ENCODE data around the gene NFIB. TPM values are rescaled to one million over a fixed set of nuclear protein-coding genes. Genes with fewer than 3 reads are reported as not detected.

Gene NFIB
- polyA plus RNA-seq, 3 donors, result not detected

DNA sequence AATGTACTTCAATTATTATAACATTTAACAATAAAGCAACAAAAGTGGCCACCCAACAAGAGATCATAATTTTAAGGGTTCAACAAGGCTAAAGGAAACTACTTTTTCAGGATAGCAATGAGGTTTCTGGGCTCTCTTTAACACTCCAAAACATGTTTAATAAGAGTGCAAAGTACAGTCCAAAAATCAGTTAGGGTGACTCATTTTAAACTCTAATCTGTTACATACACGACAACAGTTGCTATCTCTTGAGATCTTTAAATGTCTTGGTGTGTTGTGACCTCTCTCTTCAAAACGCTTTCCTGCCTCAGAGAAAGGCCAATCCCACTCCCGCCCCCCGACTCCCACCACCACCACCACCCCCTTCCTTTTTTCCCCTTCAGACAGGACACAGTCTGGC, 11.5 kb downstream of the NFIB start:
- H2AFZ ChIP-seq (ENCODE audit: insufficient read depth, low read depth, low read length, poor library complexity, severe bottlenecking), result no peak overlapping the region
- no peak overlapping the region for H3K27ac ChIP-seq (ENCODE audit: low read depth in 1 of 2, low read length in 2 of 2)
- TF ChIP-seq, protein P1, sequence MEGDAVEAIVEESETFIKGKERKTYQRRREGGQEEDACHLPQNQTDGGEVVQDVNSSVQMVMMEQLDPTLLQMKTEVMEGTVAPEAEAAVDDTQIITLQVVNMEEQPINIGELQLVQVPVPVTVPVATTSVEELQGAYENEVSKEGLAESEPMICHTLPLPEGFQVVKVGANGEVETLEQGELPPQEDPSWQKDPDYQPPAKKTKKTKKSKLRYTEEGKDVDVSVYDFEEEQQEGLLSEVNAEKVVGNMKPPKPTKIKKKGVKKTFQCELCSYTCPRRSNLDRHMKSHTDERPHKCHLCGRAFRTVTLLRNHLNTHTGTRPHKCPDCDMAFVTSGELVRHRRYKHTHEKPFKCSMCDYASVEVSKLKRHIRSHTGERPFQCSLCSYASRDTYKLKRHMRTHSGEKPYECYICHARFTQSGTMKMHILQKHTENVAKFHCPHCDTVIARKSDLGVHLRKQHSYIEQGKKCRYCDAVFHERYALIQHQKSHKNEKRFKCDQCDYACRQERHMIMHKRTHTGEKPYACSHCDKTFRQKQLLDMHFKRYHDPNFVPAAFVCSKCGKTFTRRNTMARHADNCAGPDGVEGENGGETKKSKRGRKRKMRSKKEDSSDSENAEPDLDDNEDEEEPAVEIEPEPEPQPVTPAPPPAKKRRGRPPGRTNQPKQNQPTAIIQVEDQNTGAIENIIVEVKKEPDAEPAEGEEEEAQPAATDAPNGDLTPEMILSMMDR (IDR thresholded peaks at IDR 0.05), result no peak
- no peaks in the 10 kb centered on the region for H3K9me3 ChIP-seq (replicated peaks in 1 of 2; ENCODE audit: control insufficient read depth in 1 of 2, insufficient read depth in 1 of 2, low read length in 2 of 2)
- no peak overlapping the region for H3K4me2 ChIP-seq (replicated peaks; ENCODE audit: extremely low read depth, low read length, poor library complexity, severe bottlenecking)
- intact Hi-C loops (cut with micrococcal nuclease), result no loop called here
- DNase-seq, result no peak
- no peaks in the 10 kb centered on the region for H3K36me3 Mint-ChIP-seq
- H3K79me2 ChIP-seq (ENCODE audit: insufficient read depth, low read length), result no peaks in the 10 kb centered on the region
- no peaks in the 10 kb centered on the region for H3K36me3 ChIP-seq (replicated peaks in 1 of 2; ENCODE audit: control insufficient read depth in 1 of 2, insufficient read depth in 2 of 2, low read length in 2 of 2)
- H3K4me1 ChIP-seq (ENCODE audit: control insufficient read depth in 1 of 2, insufficient read depth in 2 of 2, low read length in 2 of 2), result no peaks in the 10 kb centered on the region
- H3K4me3 ChIP-seq (replicated peaks in 1 of 3; ENCODE audit: low read depth in 2 of 3, low read length in 3 of 3), result no peak overlapping the region
- H4K20me1 ChIP-seq (ENCODE audit: insufficient read depth, low read length), result no peaks in the 10 kb centered on the region
- no peak overlapping the region for H3K4me3 Mint-ChIP-seq
- peaks cover 11 to 23% of the 10 kb centered on the region in 2 donors for H3K27me3 ChIP-seq (ENCODE audit: control insufficient read depth in 2 of 2, insufficient read depth in 2 of 2, low read length in 2 of 2)
- H3K9me3 Mint-ChIP-seq, result peaks cover 0 to 2% (median 0%) of the 10 kb centered on the region in 7 donors
- no peak overlapping the region for H3K9ac ChIP-seq (ENCODE audit: insufficient read depth, low read length, poor library complexity, severe bottlenecking)
- no peak overlapping the region for H3K27ac Mint-ChIP-seq
- H3K27me3 Mint-ChIP-seq (ENCODE audit: low read depth in 3 of 3), result peaks cover 9 to 19% (median 9%) of the 10 kb centered on the region in 3 donors
- no CpG with 5 or more reads among the region's 4 CpGs for WGBS (ENCODE audit: insufficient coverage)
- H3K4me1 Mint-ChIP-seq, result no peaks in the 10 kb centered on the region

DNA sequence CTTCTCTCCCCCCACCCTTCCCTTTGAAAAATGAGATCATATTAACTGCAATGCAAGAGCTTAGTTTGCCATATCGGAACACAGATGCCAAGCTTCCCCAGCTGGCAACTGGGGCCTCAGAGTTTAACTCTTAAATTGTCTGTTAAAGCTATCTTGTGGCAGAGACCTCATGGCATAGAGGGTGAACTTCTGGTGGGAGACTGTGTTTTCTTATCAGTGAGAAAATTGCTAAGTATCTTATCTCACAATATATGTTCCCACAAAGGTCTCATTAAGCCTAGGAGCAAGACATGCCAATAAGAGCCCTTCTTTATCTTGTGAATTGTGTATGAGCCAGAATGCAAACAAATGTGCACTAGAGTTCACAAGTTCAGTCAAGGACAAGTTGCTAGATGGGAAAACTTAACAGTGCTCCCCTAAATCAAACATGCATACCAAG, 12.3 kb downstream of the NFIB start:
- peaks cover 0 to 2% (median 0%) of the 10 kb centered on the region in 7 donors for H3K9me3 Mint-ChIP-seq
- no peak overlapping the region for H3K4me2 ChIP-seq (replicated peaks; ENCODE audit: extremely low read depth, low read length, poor library complexity, severe bottlenecking)
- intact Hi-C loops (cut with micrococcal nuclease), result no loop called here

More for the DNA sequence above, 12.3 kb downstream of the NFIB start:
- Histone ChIP-seq H4K20me1 (ENCODE audit: insufficient read depth, low read length) (no peaks in the 10 kb centered on the region), H3K9me3 (replicated peaks in 1 of 2; ENCODE audit: control insufficient read depth in 1 of 2, insufficient read depth in 1 of 2, low read length in 2 of 2) (no peaks in the 10 kb centered on the region), H3K9ac (ENCODE audit: insufficient read depth, low read length, poor library complexity, severe bottlenecking) (no peak overlapping the region), H2AFZ (ENCODE audit: insufficient read depth, low read depth, low read length, poor library complexity, severe bottlenecking) (no peak overlapping the region), H3K4me1 (ENCODE audit: control insufficient read depth in 1 of 2, insufficient read depth in 2 of 2, low read length in 2 of 2) (no peaks in the 10 kb centered on the region), H3K27me3 (ENCODE audit: control insufficient read depth in 2 of 2, insufficient read depth in 2 of 2, low read length in 2 of 2) (peaks cover 11 to 20% of the 10 kb centered on the region in 2 donors), H3K36me3 (replicated peaks in 1 of 2; ENCODE audit: control insufficient read depth in 1 of 2, insufficient read depth in 2 of 2, low read length in 2 of 2) (no peaks in the 10 kb centered on the region), H3K79me2 (ENCODE audit: insufficient read depth, low read length) (no peaks in the 10 kb centered on the region), H3K4me3 (replicated peaks in 1 of 3; ENCODE audit: low read depth in 2 of 3, low read length in 3 of 3) (no peak overlapping the region), H3K27ac (ENCODE audit: low read depth in 1 of 2, low read length in 2 of 2) (no peak overlapping the region)
- no CpG with 5 or more reads among the region's 1 CpG for WGBS (ENCODE audit: insufficient coverage)
- Mint-ChIP-seq H3K27me3 (ENCODE audit: low read depth in 3 of 3) (peaks cover 9 to 17% (median 9%) of the 10 kb centered on the region in 3 donors), H3K27ac (no peak overlapping the region), H3K4me1 (no peaks in the 10 kb centered on the region), H3K36me3 (no peaks in the 10 kb centered on the region), H3K4me3 (no peak overlapping the region)
- TF ChIP-seq, protein P1 (IDR thresholded peaks at IDR 0.05), result no peak
- DNase-seq, result no peak

All from CD14-positive monocyte (primary cell).